ENCODE results near the gene GARNL3. TPM values are rescaled to one million over a fixed set of nuclear protein-coding genes. Genes with fewer than 3 reads are reported as not detected.

The GARNL3 gene, protein sequence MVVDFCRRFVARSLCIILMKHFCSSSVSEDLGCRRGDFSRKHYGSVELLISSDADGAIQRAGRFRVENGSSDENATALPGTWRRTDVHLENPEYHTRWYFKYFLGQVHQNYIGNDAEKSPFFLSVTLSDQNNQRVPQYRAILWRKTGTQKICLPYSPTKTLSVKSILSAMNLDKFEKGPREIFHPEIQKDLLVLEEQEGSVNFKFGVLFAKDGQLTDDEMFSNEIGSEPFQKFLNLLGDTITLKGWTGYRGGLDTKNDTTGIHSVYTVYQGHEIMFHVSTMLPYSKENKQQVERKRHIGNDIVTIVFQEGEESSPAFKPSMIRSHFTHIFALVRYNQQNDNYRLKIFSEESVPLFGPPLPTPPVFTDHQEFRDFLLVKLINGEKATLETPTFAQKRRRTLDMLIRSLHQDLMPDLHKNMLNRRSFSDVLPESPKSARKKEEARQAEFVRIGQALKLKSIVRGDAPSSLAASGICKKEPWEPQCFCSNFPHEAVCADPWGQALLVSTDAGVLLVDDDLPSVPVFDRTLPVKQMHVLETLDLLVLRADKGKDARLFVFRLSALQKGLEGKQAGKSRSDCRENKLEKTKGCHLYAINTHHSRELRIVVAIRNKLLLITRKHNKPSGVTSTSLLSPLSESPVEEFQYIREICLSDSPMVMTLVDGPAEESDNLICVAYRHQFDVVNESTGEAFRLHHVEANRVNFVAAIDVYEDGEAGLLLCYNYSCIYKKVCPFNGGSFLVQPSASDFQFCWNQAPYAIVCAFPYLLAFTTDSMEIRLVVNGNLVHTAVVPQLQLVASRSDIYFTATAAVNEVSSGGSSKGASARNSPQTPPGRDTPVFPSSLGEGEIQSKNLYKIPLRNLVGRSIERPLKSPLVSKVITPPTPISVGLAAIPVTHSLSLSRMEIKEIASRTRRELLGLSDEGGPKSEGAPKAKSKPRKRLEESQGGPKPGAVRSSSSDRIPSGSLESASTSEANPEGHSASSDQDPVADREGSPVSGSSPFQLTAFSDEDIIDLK
- total RNA-seq (2014; rRNA removed; shearing (Covaris generic); ENCODE audit: low replicate concordance), result 1.2 and 2.2 TPM in 2 replicates

DNA sequence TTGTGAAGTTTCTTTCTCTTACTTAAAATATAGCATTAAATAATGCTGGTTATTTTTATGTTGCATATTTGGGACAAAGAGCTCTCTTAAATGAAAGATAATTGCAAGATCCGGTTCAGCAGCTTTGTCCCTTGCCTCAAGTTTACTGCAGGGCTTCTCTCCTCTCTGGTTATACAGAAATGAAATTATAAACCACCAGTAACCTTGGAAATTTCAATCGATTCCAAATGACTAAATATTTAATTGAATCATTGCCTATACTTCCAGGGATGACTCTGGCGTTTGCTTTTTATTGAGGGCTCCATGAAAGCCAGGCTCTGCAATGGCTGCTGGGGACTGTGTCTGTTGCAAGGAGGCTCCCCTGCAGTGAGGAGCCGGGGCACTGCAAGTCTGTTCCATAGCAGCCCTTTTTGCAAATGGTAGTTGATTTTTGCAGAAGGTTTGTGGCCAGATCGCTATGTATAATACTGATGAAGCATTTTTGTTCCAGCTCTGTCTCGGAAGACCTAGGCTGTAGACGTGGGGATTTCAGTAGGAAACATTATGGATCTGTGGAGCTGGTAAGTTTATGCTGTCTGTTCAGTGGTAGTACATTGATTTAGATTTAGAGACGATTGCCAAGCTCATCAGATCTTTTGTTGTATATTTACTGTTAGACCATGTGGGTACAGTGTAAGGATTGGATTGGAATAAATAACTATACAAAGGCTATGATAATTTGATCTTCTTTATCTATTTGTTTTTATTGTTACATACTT lies at the start of gene GARNL3:
Gene GARNL3, plus strand, starts transcription at position 313 of the 758 bp plus-strand sequence. Its CDS starts 104 bp downstream, at position 417.
- no peak for DNase-seq
- H2AFZ ChIP-seq (ENCODE audit: low read length), result 0 out of 2 replicates have a peak within 1 kb of the TSS, but pooled peaks have one; percentile 2
- no peak within 1 kb of the TSS for H3K9ac ChIP-seq (ENCODE audit: low read length)
- no peaks in the 10 kb centered on the region for H3K79me2 ChIP-seq (ENCODE audit: low read length)
- no peak within 1 kb of the TSS for H3K27ac ChIP-seq (ENCODE audit: low read length)
- H3K4me3 ChIP-seq (ENCODE audit: low read length), result no peak within 1 kb of the TSS
- no peaks in the 10 kb centered on the region for H4K20me1 ChIP-seq (ENCODE audit: insufficient read depth, low read depth, low read length)
- H3K9me2 ChIP-seq (replicated peaks; ENCODE audit: insufficient read depth, low read length), result no peaks in the 10 kb centered on the region
- H3K9me3 ChIP-seq (ENCODE audit: low read length), result no peaks in the 10 kb centered on the region
- H3K27me3 ChIP-seq (ENCODE audit: low read length), result no peaks in the 10 kb centered on the region
- H3K4me1 ChIP-seq (ENCODE audit: low read length), result no peaks in the 10 kb centered on the region
- H3K36me3 ChIP-seq (ENCODE audit: insufficient read depth, low read length), result no peaks in the 10 kb centered on the region
- H3K4me2 ChIP-seq (ENCODE audit: low read depth, low read length, poor library complexity, severe bottlenecking), result no peak within 1 kb of the TSS

DNA sequence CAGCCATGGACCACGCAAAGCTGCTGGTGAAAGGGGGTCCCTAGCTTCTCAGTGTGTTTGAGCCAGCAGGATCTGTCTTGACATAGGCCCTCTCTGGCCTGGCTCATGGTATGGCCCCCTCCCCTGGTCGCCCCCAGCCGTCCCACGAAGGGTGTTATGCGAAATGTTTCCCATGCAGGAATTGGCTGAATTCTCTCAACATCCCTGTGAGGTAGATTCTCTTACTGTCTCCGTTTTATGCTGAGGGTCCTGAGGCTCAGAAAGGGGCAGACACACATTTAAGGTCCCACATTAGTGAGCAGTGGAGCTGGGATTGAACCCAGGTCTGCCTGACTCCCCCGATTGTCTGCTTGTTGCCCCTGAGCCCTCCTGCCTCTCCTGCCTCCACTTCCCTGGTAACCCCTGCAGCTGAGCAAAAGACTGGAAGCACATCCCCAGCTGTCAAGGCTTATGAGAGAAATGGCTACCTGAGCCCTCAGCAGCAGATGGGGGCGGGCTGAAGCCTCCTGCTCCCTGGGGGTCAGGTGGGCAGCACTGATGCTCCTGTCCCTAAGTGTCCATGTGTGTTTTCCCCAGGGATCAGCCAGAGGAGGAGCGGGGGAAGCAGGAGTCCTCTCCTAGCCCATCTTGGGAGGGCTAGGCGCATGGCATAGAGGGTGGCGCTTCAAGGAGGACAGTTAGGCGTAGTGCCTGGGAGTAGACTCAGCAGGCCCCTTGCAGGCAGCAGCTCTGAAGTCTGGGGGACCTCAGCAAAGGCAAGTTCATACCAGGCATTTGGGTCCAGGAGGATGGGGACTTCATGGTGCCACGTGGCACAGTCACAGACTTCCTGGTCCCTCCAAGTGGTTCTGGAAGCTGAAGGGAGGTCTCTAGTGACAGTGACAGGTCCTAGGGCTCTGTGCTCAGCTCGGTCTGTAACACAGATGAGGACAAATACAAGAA lies 49.0 kb upstream of the GARNL3 start:
- Histone ChIP-seq H3K9me2 (replicated peaks; ENCODE audit: insufficient read depth, low read length) (no peaks in the 10 kb centered on the region), H3K9me3 (ENCODE audit: low read length) (no peaks in the 10 kb centered on the region), H3K27me3 (ENCODE audit: low read length) (no peaks in the 10 kb centered on the region), H4K20me1 (ENCODE audit: insufficient read depth, low read depth, low read length) (no peaks in the 10 kb centered on the region), H3K27ac (ENCODE audit: low read length) (no peak overlapping the region), H3K4me3 (ENCODE audit: low read length) (no peak overlapping the region), H3K4me1 (ENCODE audit: low read length) (no peaks in the 10 kb centered on the region), H3K36me3 (ENCODE audit: insufficient read depth, low read length) (no peaks in the 10 kb centered on the region), H2AFZ (ENCODE audit: low read length) (no peak overlapping the region), H3K9ac (ENCODE audit: low read length) (no peak overlapping the region), H3K4me2 (ENCODE audit: low read depth, low read length, poor library complexity, severe bottlenecking) (no peak overlapping the region), H3K79me2 (ENCODE audit: low read length) (no peaks in the 10 kb centered on the region)
- no peak for DNase-seq

DNA sequence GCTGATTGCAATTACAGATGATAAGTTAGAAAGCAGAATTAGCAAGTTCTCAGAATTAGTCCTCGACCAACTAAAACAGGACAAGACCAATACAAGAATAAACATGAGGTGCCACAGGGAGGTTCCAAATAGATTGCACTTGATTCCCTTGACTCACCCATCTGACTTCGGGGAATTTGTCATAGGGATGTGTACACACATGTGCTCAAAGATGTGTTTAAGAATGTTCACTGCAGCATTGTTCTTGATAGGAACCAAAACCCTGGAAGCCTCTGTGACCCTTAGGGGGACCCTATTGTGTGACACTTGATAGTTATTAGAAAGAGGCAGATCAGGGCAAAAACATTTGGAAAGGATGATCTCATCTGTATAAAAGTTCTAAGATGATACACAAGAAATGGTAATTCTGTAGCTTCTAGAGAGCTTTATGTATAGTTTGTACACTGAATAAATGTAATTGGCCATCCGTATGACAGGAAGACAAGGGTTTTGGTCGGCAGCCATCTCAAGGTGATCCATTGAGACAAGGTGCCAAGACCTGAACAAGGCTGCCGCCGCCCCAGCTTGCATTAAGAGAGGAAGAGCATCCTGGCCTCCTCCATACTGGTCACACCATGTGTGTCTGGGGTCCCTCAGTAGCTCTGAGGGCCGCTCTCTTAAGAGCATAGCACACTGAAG lies 48.2 kb upstream of the GARNL3 start:
- Histone ChIP-seq H3K79me2 (ENCODE audit: low read length) (no peaks in the 10 kb centered on the region), H3K4me2 (ENCODE audit: low read depth, low read length, poor library complexity, severe bottlenecking) (no peak overlapping the region), H2AFZ (ENCODE audit: low read length) (no peak overlapping the region), H3K9me2 (replicated peaks; ENCODE audit: insufficient read depth, low read length) (no peaks in the 10 kb centered on the region), H3K27ac (ENCODE audit: low read length) (no peak overlapping the region), H3K9ac (ENCODE audit: low read length) (no peak overlapping the region), H3K4me1 (ENCODE audit: low read length) (peaks cover under 1% of the 10 kb centered on the region; the same call in 1 of the 2 replicates), H3K9me3 (ENCODE audit: low read length) (no peaks in the 10 kb centered on the region), H3K4me3 (ENCODE audit: low read length) (no peak overlapping the region), H3K36me3 (ENCODE audit: insufficient read depth, low read length) (no peaks in the 10 kb centered on the region), H4K20me1 (ENCODE audit: insufficient read depth, low read depth, low read length) (no peaks in the 10 kb centered on the region), H3K27me3 (ENCODE audit: low read length) (no peaks in the 10 kb centered on the region)
- no peak for DNase-seq

DNA sequence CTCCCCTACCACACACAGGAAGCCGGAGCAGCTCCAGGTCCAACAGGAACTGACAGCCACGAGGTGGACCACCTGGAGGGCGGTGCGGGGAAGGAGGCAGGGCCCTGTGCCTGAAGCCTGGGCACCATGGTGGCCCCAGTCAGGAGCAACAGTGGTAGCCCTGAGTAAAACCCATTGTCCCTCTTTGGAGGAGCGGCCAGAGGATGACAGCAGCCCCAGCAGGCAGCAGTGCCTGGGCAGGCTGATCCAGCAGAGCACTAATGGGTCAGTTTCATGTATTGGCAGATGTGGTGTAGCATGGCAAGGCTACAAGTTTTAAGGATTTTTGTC lies 47.7 kb upstream of the GARNL3 start:
- H3K9me2 ChIP-seq (replicated peaks; ENCODE audit: insufficient read depth, low read length), result no peaks in the 10 kb centered on the region
- H3K27me3 ChIP-seq (ENCODE audit: low read length), result no peaks in the 10 kb centered on the region
- H4K20me1 ChIP-seq (ENCODE audit: insufficient read depth, low read depth, low read length), result no peaks in the 10 kb centered on the region
- no peak overlapping the region for H3K4me3 ChIP-seq (ENCODE audit: low read length)
- no peaks in the 10 kb centered on the region for H3K79me2 ChIP-seq (ENCODE audit: low read length)
- no peak overlapping the region for H3K27ac ChIP-seq (ENCODE audit: low read length)
- no peak overlapping the region for H2AFZ ChIP-seq (ENCODE audit: low read length)
- no peak overlapping the region for H3K4me2 ChIP-seq (ENCODE audit: low read depth, low read length, poor library complexity, severe bottlenecking)
- H3K36me3 ChIP-seq (ENCODE audit: insufficient read depth, low read length), result no peaks in the 10 kb centered on the region
- DNase-seq, result no peak
- H3K4me1 ChIP-seq (ENCODE audit: low read length), result peaks cover 5% of the 10 kb centered on the region
- no peaks in the 10 kb centered on the region for H3K9me3 ChIP-seq (ENCODE audit: low read length)
- no peak overlapping the region for H3K9ac ChIP-seq (ENCODE audit: low read length)

DNA sequence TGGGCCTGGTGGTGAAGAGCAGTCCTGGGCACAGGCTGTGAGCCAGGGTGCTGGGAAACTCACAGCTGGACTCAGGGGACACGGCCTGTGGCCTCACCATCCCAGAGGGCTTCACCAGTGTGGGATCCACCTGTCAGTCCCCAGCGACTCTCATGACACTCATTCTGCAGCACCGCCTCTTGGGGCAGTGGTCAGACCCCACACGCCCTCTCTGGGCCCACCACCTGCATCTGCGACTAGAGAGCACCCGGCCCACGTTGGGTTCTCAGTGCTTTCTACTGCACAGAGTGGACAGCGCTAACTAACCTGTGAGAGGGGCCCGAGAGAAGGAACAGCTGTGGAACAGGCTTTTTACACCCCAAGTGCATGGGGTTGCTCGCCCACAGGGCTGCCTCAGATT lies 45.8 kb upstream of the GARNL3 start:
- H3K27me3 ChIP-seq (ENCODE audit: low read length), result no peaks in the 10 kb centered on the region
- no peak overlapping the region for H3K9ac ChIP-seq (ENCODE audit: low read length)
- no peak overlapping the region for H3K4me3 ChIP-seq (ENCODE audit: low read length)
- no peak overlapping the region for H3K4me2 ChIP-seq (ENCODE audit: low read depth, low read length, poor library complexity, severe bottlenecking)
- no peaks in the 10 kb centered on the region for H3K9me3 ChIP-seq (ENCODE audit: low read length)
- H3K36me3 ChIP-seq (ENCODE audit: insufficient read depth, low read length), result no peaks in the 10 kb centered on the region
- H3K4me1 ChIP-seq (ENCODE audit: low read length), result peaks cover 11% of the 10 kb centered on the region
- no peaks in the 10 kb centered on the region for H3K9me2 ChIP-seq (replicated peaks; ENCODE audit: insufficient read depth, low read length)
- no peaks in the 10 kb centered on the region for H3K79me2 ChIP-seq (ENCODE audit: low read length)
- H3K27ac ChIP-seq (ENCODE audit: low read length), result no peak overlapping the region
- H2AFZ ChIP-seq (ENCODE audit: low read length), result no peak overlapping the region
- H4K20me1 ChIP-seq (ENCODE audit: insufficient read depth, low read depth, low read length), result no peaks in the 10 kb centered on the region
- DNase-seq, result no peak

DNA sequence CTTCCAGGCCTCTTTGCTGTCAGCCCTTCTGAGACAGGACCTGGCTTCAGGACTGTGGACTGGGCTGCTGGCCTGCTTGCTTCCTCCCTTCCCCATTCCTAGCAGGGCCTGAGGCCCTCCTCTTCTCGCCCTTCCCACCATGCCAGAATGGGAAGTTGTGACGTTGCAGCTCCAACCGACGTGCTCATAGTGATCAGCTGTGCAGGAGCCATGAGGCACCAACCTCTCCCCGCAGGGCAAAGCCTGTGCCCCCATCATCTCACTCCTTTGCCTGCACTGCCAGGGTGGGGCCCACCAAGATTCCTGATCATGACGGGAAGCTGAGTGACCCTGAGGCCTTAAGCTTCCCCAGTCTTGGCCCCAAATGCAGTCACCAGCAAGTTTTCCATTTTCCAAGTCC lies 45.1 kb upstream of the GARNL3 start:
- no peaks in the 10 kb centered on the region for H4K20me1 ChIP-seq (ENCODE audit: insufficient read depth, low read depth, low read length)
- no peaks in the 10 kb centered on the region for H3K36me3 ChIP-seq (ENCODE audit: insufficient read depth, low read length)
- H3K9me3 ChIP-seq (ENCODE audit: low read length), result no peaks in the 10 kb centered on the region
- H3K27me3 ChIP-seq (ENCODE audit: low read length), result no peaks in the 10 kb centered on the region
- peaks cover 11% of the 10 kb centered on the region for H3K4me1 ChIP-seq (ENCODE audit: low read length)
- H3K9ac ChIP-seq (ENCODE audit: low read length), result no peak overlapping the region
- DNase-seq, result no peak
- H3K9me2 ChIP-seq (replicated peaks; ENCODE audit: insufficient read depth, low read length), result no peaks in the 10 kb centered on the region
- H3K79me2 ChIP-seq (ENCODE audit: low read length), result no peaks in the 10 kb centered on the region
- H3K27ac ChIP-seq (ENCODE audit: low read length), result no peak overlapping the region
- no peak overlapping the region for H3K4me3 ChIP-seq (ENCODE audit: low read length)
- no peak overlapping the region for H2AFZ ChIP-seq (ENCODE audit: low read length)
- no peak overlapping the region for H3K4me2 ChIP-seq (ENCODE audit: low read depth, low read length, poor library complexity, severe bottlenecking)

DNA sequence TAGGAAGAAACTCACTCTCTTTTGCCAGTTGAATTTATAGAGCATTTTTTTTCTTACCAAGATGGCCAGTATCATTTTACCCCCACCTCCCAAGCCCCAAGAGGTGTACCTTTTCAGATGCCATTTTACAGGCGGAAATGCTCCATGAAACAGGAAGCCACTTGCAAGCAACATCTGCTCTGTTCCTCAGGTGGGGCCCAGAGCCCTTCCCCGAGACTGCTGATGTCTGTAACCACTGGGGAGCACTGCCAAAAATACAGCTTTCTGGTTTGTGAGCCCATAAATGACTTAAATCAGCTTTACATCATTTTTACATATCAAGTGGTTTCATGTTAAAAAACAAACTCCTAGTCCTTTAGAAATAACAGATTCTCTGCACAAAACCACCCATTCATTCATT lies 42.9 kb upstream of the GARNL3 start:
- no peaks in the 10 kb centered on the region for H3K27me3 ChIP-seq (ENCODE audit: low read length)
- no peak overlapping the region for H3K27ac ChIP-seq (ENCODE audit: low read length)
- DNase-seq, result peak; percentile 60
- no peak overlapping the region for H3K4me2 ChIP-seq (ENCODE audit: low read depth, low read length, poor library complexity, severe bottlenecking)
- no peaks in the 10 kb centered on the region for H3K9me3 ChIP-seq (ENCODE audit: low read length)
- H3K9ac ChIP-seq (ENCODE audit: low read length), result no peak overlapping the region
- H3K79me2 ChIP-seq (ENCODE audit: low read length), result no peaks in the 10 kb centered on the region
- no peaks in the 10 kb centered on the region for H3K36me3 ChIP-seq (ENCODE audit: insufficient read depth, low read length)
- H4K20me1 ChIP-seq (ENCODE audit: insufficient read depth, low read depth, low read length), result no peaks in the 10 kb centered on the region
- H3K4me3 ChIP-seq (ENCODE audit: low read length), result no peak overlapping the region
- no peaks in the 10 kb centered on the region for H3K9me2 ChIP-seq (replicated peaks; ENCODE audit: insufficient read depth, low read length)
- H2AFZ ChIP-seq (ENCODE audit: low read length), result no peak overlapping the region
- peaks cover 17% of the 10 kb centered on the region for H3K4me1 ChIP-seq (ENCODE audit: low read length)
